GM23338 (cell line): ENCODE measurements around the gene BAIAP2. TPM values are rescaled to one million over a fixed set of nuclear protein-coding genes. Genes with fewer than 3 reads are reported as not detected.

Source experiments
- ATAC-seq: fragments of 200-7000 bp; cut with Tn5 transposase; 3 replicates; pipeline ENCODE4 v1.9.1; 2020
- DNase-seq: peaks from one replicate; pipeline ENCODE4 v3.0.0-alpha.2; 2015; ENCODE audit warnings: low spot score
- H2AFZ ChIP-seq: fragments of 200-600 bp; sonication (generic); 2 replicates; pipeline ENCODE4 v1.8.0; 2016; ENCODE audit warnings: antibody characterized with exemption, mild to moderate bottlenecking, moderate library complexity
- H3F3A ChIP-seq: fragments of 200-600 bp; sonication (generic); replicated peaks from 2 replicates; pipeline ENCODE4 v1.8.0; 2017; ENCODE audit warnings: antibody characterized with exemption, mixed run types, low read depth
- H3K27ac ChIP-seq: fragments of 200-600 bp; sonication (generic); 2 replicates; pipeline ENCODE4 v1.6.1; 2016; ENCODE audit warnings: low read depth
- H3K27me3 ChIP-seq: fragments of 200-600 bp; sonication (generic); 2 replicates; pipeline ENCODE4 v1.8.0; 2016; ENCODE audit warnings: mild to moderate bottlenecking, mixed run types, moderate library complexity; ENCODE audit not compliant: insufficient read depth
- H3K36me3 ChIP-seq: fragments of 200-600 bp; sonication (generic); 2 replicates; pipeline ENCODE4 v1.8.0; 2016; ENCODE audit warnings: mild to moderate bottlenecking; ENCODE audit not compliant: insufficient read depth
- H3K4me1 ChIP-seq: fragments of 200-600 bp; sonication (generic); 2 replicates; pipeline ENCODE4 v1.8.0; 2016; ENCODE audit warnings: mild to moderate bottlenecking, moderate library complexity; ENCODE audit not compliant: insufficient read depth
- H3K4me2 ChIP-seq: fragments of 200-600 bp; sonication (generic); 2 replicates; pipeline ENCODE4 v1.7.1; 2017; ENCODE audit warnings: mixed run types
- H3K4me3 ChIP-seq: fragments of 200-600 bp; sonication (generic); 2 replicates; pipeline ENCODE4 v1.6.1; 2016; ENCODE audit warnings: mixed run types
- H3K79me2 ChIP-seq: fragments of 200-600 bp; sonication (generic); replicated peaks from 2 replicates; pipeline ENCODE4 v1.8.0; 2017; ENCODE audit warnings: mild to moderate bottlenecking; ENCODE audit not compliant: insufficient read depth
- H3K9me2 ChIP-seq: fragments of 200-600 bp; sonication (generic); 2 replicates; pipeline ENCODE4 v1.8.0; 2017; ENCODE audit not compliant: insufficient read depth
- H4K20me1 ChIP-seq: fragments of 200-600 bp; sonication (generic); replicated peaks from 2 replicates; pipeline ENCODE4 v1.8.0; 2017; ENCODE audit warnings: mild to moderate bottlenecking; ENCODE audit not compliant: insufficient read depth
- H3K27ac Mint-ChIP-seq: 2 replicates; pipeline ENCODE4 v1.8.0; 2020; ENCODE audit warnings: inconsistent platforms, mild to moderate bottlenecking, moderate library complexity, mixed read lengths
- H3K27me3 Mint-ChIP-seq: 3 replicates; pipeline ENCODE4 v1.8.0; 2022; ENCODE audit warnings: low read depth, mild to moderate bottlenecking, moderate library complexity, mixed read lengths, inconsistent platforms; ENCODE audit not compliant: insufficient read depth, poor library complexity
- H3K36me3 Mint-ChIP-seq: 3 replicates; pipeline ENCODE4 v1.8.0; 2021; ENCODE audit warnings: low read depth, mild to moderate bottlenecking, inconsistent platforms, moderate library complexity, mixed read lengths
- H3K4me1 Mint-ChIP-seq: 3 replicates; pipeline ENCODE4 v1.8.0; 2020; ENCODE audit warnings: mild to moderate bottlenecking, inconsistent platforms, mixed read lengths
- H3K4me3 Mint-ChIP-seq: 3 replicates; pipeline ENCODE4 v1.8.0; 2021; ENCODE audit warnings: moderate library complexity, mild to moderate bottlenecking, inconsistent platforms, mixed read lengths
- H3K9me3 Mint-ChIP-seq: 3 replicates; pipeline ENCODE4 v1.8.0; 2020; ENCODE audit warnings: moderate library complexity, mild to moderate bottlenecking, inconsistent platforms, mixed read lengths
- CREB1 ChIP-seq: fragments of 250-450 bp; sonication (Bioruptor Pico); IDR thresholded peaks from 2 replicates; pipeline ENCODE4 v1.5.0; 2020; ENCODE audit warnings: low read depth, mild to moderate bottlenecking, moderate library complexity
- CTCF ChIP-seq, 2 experiments: fragments of 200-600 bp in 1 of 2; sonication (generic) in 1 of 2; conservative IDR thresholded peaks; 2 replicates each; pipeline versions ENCODE4 v1.5.1 to v1.6.1; 2016 to 2017; ENCODE audit warnings: antibody characterized with exemption in 2 of 2, low read depth in 2 of 2, mild to moderate bottlenecking in 2 of 2, moderate library complexity in 1 of 2
- ETS1 ChIP-seq: IDR thresholded peaks from 2 replicates; pipeline ENCODE4 v1.6.1; 2016; ENCODE audit warnings: antibody characterized with exemption
- EZH2 ChIP-seq: fragments of 200-600 bp; sonication (generic); IDR thresholded peaks from one replicate; pipeline ENCODE4 v1.8.0; 2017; ENCODE audit warnings: antibody characterized with exemption, mild to moderate bottlenecking, low read depth; ENCODE audit not compliant: unreplicated experiment
- EZH2phosphoT487 ChIP-seq: fragments of 200-600 bp; sonication (generic); IDR thresholded peaks from one replicate; pipeline ENCODE4 v1.8.1; 2018; ENCODE audit warnings: antibody characterized with exemption; ENCODE audit not compliant: unreplicated experiment
- JUNB ChIP-seq: IDR thresholded peaks from one replicate; pipeline ENCODE4 v1.6.1; 2016; ENCODE audit warnings: antibody characterized with exemption; ENCODE audit not compliant: unreplicated experiment
- POLR2AphosphoS5 ChIP-seq: IDR thresholded peaks from 2 replicates; pipeline ENCODE4 v1.6.1; 2016; ENCODE audit warnings: antibody characterized with exemption, low read depth
- STAT1 ChIP-seq: IDR thresholded peaks from one replicate; pipeline ENCODE4 v1.6.1; 2016; ENCODE audit warnings: antibody characterized with exemption; ENCODE audit not compliant: unreplicated experiment
- ZNF114 ChIP-seq: fragments of 250-450 bp; sonication (Bioruptor Pico); IDR thresholded peaks from 2 replicates; pipeline ENCODE4 v1.5.0; 2020; ENCODE audit warnings: mild to moderate bottlenecking, moderate library complexity
- ZNF331 ChIP-seq: fragments of 250-450 bp; sonication (Bioruptor Pico); IDR thresholded peaks from 2 replicates; pipeline ENCODE4 v1.5.0; 2020; ENCODE audit warnings: low read depth, mild to moderate bottlenecking, moderate library complexity
- ZNF462 ChIP-seq: fragments of 250-450 bp; sonication (Bioruptor Pico); IDR thresholded peaks from 2 replicates; pipeline ENCODE4 v1.5.0; 2020; ENCODE audit warnings: mild to moderate bottlenecking, moderate library complexity
- polyA plus RNA-seq: library from polyadenylated mRNA; unstranded; fragments of >200 nt; fragmentation: Nextera tagmentation; extraction: Ambion mirVana; gene quantifications from 2 replicates; pipeline ENCODE4 v1.2.1, GENCODE V29; 2016
- total RNA-seq: library from RNA; depleted of rRNA; stranded (reverse); fragments of >200 nt; shearing (Covaris generic); gene quantifications from 2 replicates; pipeline ENCODE4 v1.2.3, GENCODE V29; 2014

BAIAP2 gene
- total and polyA plus RNA-seq, 2 experiments from 2014 or later: 21.7 to 22.7 TPM

- Histone ChIP-seq H4K20me1 (no peaks in the 10 kb centered on the region), H3F3A (no peaks in the 10 kb centered on the region), H3K27me3 (no peaks in the 10 kb centered on the region), H3K4me1 (no peaks in the 10 kb centered on the region), H3K9me2 (no peaks in the 10 kb centered on the region), H3K27ac (no peak overlapping the region), H3K36me3 (no peaks in the 10 kb centered on the region), H3K4me2 (no peak overlapping the region), H3K4me3 (no peak overlapping the region), H3K79me2 (no peaks in the 10 kb centered on the region), H2AFZ (no peak overlapping the region)
- H3K27me3 Mint-ChIP-seq: peaks cover 6% of the 10 kb centered on the region
- TF ChIP-seq CTCF (conservative IDR thresholded peaks at IDR 0.05; ENCODE audit: low read depth in 2 of 2): no peak
- TF ChIP-seq CREB1 (CRISPR knock-in tag): no peak
- ATAC-seq (no peak), DNase-seq (no peak)
- no peaks in the 10 kb centered on the region for H3K4me1 Mint-ChIP-seq
- no peaks in the 10 kb centered on the region for H3K9me3 Mint-ChIP-seq
- H3K27ac Mint-ChIP-seq: no peak overlapping the region
- no peaks in the 10 kb centered on the region for H3K36me3 Mint-ChIP-seq
- H3K4me3 Mint-ChIP-seq: no peak overlapping the region
Measured at GRCh38 chr17:81102869-81103268, 67.9 kb downstream of the BAIAP2 start.

- no peaks in the 10 kb centered on the region for H3K9me2 ChIP-seq
- H3K27me3 ChIP-seq: no peaks in the 10 kb centered on the region
- no peak overlapping the region for H3K27ac Mint-ChIP-seq
- no peaks in the 10 kb centered on the region for H3K4me1 Mint-ChIP-seq
- ATAC-seq (no peak), DNase-seq (no peak)
- no peaks in the 10 kb centered on the region for H3K36me3 Mint-ChIP-seq
- H3K27me3 Mint-ChIP-seq: peaks cover 6% of the 10 kb centered on the region
- no peaks in the 10 kb centered on the region for H4K20me1 ChIP-seq
- no peaks in the 10 kb centered on the region for H3K36me3 ChIP-seq
- H3F3A ChIP-seq: no peaks in the 10 kb centered on the region
- H3K4me1 ChIP-seq: no peaks in the 10 kb centered on the region
- no peak overlapping the region for H3K4me2 ChIP-seq
- no peak overlapping the region for H3K4me3 Mint-ChIP-seq
- H3K4me3 ChIP-seq: no peak overlapping the region
- H3K79me2 ChIP-seq: no peaks in the 10 kb centered on the region
- H3K9me3 Mint-ChIP-seq: no peaks in the 10 kb centered on the region
- no peak overlapping the region for H2AFZ ChIP-seq
- no peak overlapping the region for H3K27ac ChIP-seq
- no peak for TF ChIP-seq STAT1
- no peak for TF ChIP-seq ZNF462 (CRISPR knock-in tag)
- no peak for TF ChIP-seq CREB1 (CRISPR knock-in tag)
- TF ChIP-seq POLR2AphosphoS5: no peak
- no peak for TF ChIP-seq EZH2phosphoT487
- TF ChIP-seq ETS1: no peak
- TF ChIP-seq CTCF (conservative IDR thresholded peaks at IDR 0.05; ENCODE audit: low read depth in 2 of 2): no peak
- TF ChIP-seq ZNF114: no peak
- no peak for TF ChIP-seq EZH2
- no peak for TF ChIP-seq JUNB
- no peak for TF ChIP-seq ZNF331 (CRISPR knock-in tag)
Measured at GRCh38 chr17:81103379-81103778, 68.4 kb downstream of the BAIAP2 start.
